Measurements from ENCODE around the gene RASGRP3.

The RASGRP3 gene

DNA sequence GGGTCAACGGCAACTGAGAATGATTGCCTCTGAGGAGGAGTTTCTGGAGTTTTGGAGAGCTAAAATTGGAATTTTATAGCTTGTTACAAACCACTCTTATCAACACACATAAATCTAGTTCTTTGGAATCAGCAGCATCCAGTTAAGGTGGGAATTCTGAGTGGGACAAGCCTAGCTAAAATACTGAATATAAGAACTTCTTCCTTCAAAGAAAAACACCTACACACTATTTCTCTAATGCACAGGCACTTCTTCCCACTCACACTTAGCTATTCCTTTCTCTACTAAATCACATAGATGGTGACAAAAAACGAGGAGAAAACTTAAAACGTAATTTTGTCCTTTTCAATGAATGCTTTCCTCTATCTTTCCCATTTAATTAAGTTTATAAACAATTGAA, 79.2 kb downstream of the RASGRP3 start:
- Histone ChIP-seq H3K27ac (no peak overlapping the region), H3K9me3 (no peaks in the 10 kb centered on the region), H3K4me1 (ENCODE audit: control insufficient read depth in 1 of 2, insufficient read depth in 1 of 2, low read depth in 1 of 2, low read length in 1 of 2) (peaks cover 6 to 11% of the 10 kb centered on the region in 2 experiments), H3K4me3 (ENCODE audit: low read depth in 1 of 2, low read length in 1 of 2) (no peak overlapping the region), H3K27me3 (no peaks in the 10 kb centered on the region), H3K36me3 (no peaks in the 10 kb centered on the region)
- TF ChIP-seq, protein P1, sequence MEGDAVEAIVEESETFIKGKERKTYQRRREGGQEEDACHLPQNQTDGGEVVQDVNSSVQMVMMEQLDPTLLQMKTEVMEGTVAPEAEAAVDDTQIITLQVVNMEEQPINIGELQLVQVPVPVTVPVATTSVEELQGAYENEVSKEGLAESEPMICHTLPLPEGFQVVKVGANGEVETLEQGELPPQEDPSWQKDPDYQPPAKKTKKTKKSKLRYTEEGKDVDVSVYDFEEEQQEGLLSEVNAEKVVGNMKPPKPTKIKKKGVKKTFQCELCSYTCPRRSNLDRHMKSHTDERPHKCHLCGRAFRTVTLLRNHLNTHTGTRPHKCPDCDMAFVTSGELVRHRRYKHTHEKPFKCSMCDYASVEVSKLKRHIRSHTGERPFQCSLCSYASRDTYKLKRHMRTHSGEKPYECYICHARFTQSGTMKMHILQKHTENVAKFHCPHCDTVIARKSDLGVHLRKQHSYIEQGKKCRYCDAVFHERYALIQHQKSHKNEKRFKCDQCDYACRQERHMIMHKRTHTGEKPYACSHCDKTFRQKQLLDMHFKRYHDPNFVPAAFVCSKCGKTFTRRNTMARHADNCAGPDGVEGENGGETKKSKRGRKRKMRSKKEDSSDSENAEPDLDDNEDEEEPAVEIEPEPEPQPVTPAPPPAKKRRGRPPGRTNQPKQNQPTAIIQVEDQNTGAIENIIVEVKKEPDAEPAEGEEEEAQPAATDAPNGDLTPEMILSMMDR (IDR thresholded peaks at IDR 0.05): no peak

- Histone ChIP-seq H3K36me3 (no peaks in the 10 kb centered on the region), H3K27ac (no peak overlapping the region), H3K27me3 (no peaks in the 10 kb centered on the region), H3K4me3 (ENCODE audit: low read depth in 1 of 2, low read length in 1 of 2) (no peak overlapping the region), H3K4me1 (ENCODE audit: control insufficient read depth in 1 of 2, insufficient read depth in 1 of 2, low read depth in 1 of 2, low read length in 1 of 2) (peaks cover 6 to 10% of the 10 kb centered on the region in 2 experiments), H3K9me3 (no peaks in the 10 kb centered on the region)
- TF ChIP-seq, protein P1 (IDR thresholded peaks at IDR 0.05): no peak
These were observed 82.9 kb downstream of the RASGRP3 start for GRCh38 chr2:33559328-33559727.

GRCh38 chr2:33560017-33560416, 83.6 kb downstream of the RASGRP3 start:
- Histone ChIP-seq H3K9me3 (no peaks in the 10 kb centered on the region), H3K27me3 (no peaks in the 10 kb centered on the region), H3K4me3 (ENCODE audit: low read depth in 1 of 2, low read length in 1 of 2) (no peak overlapping the region), H3K27ac (no peak overlapping the region), H3K4me1 (ENCODE audit: control insufficient read depth in 1 of 2, insufficient read depth in 1 of 2, low read depth in 1 of 2, low read length in 1 of 2) (peaks cover 2 to 3% of the 10 kb centered on the region in 2 experiments), H3K36me3 (no peaks in the 10 kb centered on the region)
- TF ChIP-seq, protein P1 (IDR thresholded peaks at IDR 0.05): no peak

DNA sequence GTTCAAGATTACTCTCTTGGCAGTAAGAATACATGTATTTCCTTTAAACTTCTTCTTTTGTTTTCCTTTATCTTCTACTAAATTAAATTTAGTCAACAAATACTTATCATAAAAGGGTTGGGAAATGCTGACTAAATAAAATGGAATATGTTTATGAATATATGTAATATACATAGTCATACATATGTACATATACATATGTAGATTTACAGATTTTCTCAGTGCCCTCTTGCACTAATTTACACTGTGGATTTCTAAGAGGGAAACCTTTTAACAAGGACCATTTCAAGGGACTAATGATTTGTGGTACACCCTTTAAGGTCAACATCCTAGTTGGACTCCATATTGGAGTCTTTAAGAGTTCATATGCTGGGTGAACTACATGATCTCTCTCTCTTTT, 85.4 kb downstream of the RASGRP3 start:
- Histone ChIP-seq H3K4me1 (ENCODE audit: control insufficient read depth in 1 of 2, insufficient read depth in 1 of 2, low read depth in 1 of 2, low read length in 1 of 2) (no peaks in the 10 kb centered on the region), H3K27me3 (no peaks in the 10 kb centered on the region), H3K9me3 (no peaks in the 10 kb centered on the region), H3K4me3 (ENCODE audit: low read depth in 1 of 2, low read length in 1 of 2) (no peak overlapping the region), H3K27ac (no peak overlapping the region), H3K36me3 (no peaks in the 10 kb centered on the region)
- TF ChIP-seq, protein P1 (IDR thresholded peaks at IDR 0.05): no peak

GRCh38 chr2:33570681-33571080, 94.2 kb downstream of the RASGRP3 start:
- Histone ChIP-seq H3K27me3 (no peaks in the 10 kb centered on the region), H3K9me3 (no peaks in the 10 kb centered on the region), H3K27ac (no peak overlapping the region), H3K4me1 (ENCODE audit: control insufficient read depth in 1 of 2, insufficient read depth in 1 of 2, low read depth in 1 of 2, low read length in 1 of 2) (no peaks in the 10 kb centered on the region), H3K4me3 (ENCODE audit: low read depth in 1 of 2, low read length in 1 of 2) (no peak overlapping the region), H3K36me3 (no peaks in the 10 kb centered on the region)
- TF ChIP-seq, protein P1 (IDR thresholded peaks at IDR 0.05): no peak

GRCh38 chr2:33573657-33574056, 97.2 kb downstream of the RASGRP3 start:
- TF ChIP-seq, protein P1 (IDR thresholded peaks at IDR 0.05): no peak
- no peak overlapping the region for H3K27ac ChIP-seq
- H3K4me3 ChIP-seq (ENCODE audit: low read depth in 1 of 2, low read length in 1 of 2): no peak overlapping the region
- no peaks in the 10 kb centered on the region for H3K9me3 ChIP-seq
- no peaks in the 10 kb centered on the region for H3K27me3 ChIP-seq
- H3K4me1 ChIP-seq (ENCODE audit: control insufficient read depth in 1 of 2, insufficient read depth in 1 of 2, low read depth in 1 of 2, low read length in 1 of 2): no peaks in the 10 kb centered on the region
- H3K36me3 ChIP-seq: no peaks in the 10 kb centered on the region
